ENCODE results near the gene KPNA5.

KPNA5 gene

GRCh38 chr6:116763906-116764628, 83.1 kb downstream of the KPNA5 start:
- no peak for DNase-seq (ENCODE audit: low read depth)
- no peak overlapping the region for H3K4me3 ChIP-seq (ENCODE audit: low read length)
- no peak for TF ChIP-seq CTCF (IDR thresholded peaks at IDR 0.05; ENCODE audit: insufficient read depth, low read depth, low read length, missing control alignments)

- peak overlapping the region; percentile 22 for H3K4me3 ChIP-seq (ENCODE audit: low read length)
- DNase-seq (ENCODE audit: low read depth): no peak
- TF ChIP-seq CTCF (IDR thresholded peaks at IDR 0.05; ENCODE audit: insufficient read depth, low read depth, low read length, missing control alignments): no peak
Measured at GRCh38 chr6:116764629-116764960, 83.6 kb downstream of the KPNA5 start.

- DNase-seq (ENCODE audit: low read depth): peak; percentile 11
- H3K4me3 ChIP-seq (ENCODE audit: low read length): peak within 1 kb of the TSS; percentile 22
- no peak for TF ChIP-seq CTCF (IDR thresholded peaks at IDR 0.05; ENCODE audit: insufficient read depth, low read depth, low read length, missing control alignments)
Measured at GRCh38 chr6:116764961-116765841, 84.2 kb downstream of the KPNA5 start, which contains the start of gene FAM162B. Gene FAM162B (minus strand): TSS chr6:116765719. CDS start chr6:116765576, 143 bp downstream.

DNA sequence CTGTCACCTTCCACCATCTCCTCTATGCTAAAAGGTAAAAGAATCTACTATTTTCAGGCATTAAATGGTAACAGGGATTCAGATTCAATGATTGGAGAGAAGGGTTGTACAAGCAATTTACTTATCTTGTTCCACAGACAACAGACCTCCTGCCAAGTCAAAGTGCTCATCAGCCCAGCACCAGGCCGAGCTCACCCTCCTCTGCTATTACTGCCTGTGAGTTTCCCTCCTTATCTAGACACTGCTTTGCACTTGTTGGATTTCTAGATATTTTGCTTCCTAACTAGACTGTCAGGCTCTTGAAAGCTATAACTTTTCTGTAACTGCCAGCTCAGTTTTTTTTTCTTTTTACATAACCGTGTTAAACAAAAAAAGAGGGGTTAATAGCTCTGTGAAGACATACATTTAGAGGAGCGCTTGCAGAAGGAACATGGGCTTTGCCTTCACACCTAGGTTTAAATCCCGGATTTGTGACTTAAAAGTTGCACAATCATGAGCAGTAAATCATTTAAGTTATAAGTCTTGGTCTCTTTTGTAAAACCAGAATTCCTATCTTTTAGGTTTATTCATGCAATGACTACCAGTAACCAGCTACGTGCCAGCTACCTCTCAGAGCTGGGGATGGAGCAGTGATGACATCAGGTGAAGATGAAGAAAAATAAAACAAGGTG, 85.6 kb downstream of the KPNA5 start:
- no peak for DNase-seq (ENCODE audit: low read depth)
- TF ChIP-seq CTCF (IDR thresholded peaks at IDR 0.05; ENCODE audit: insufficient read depth, low read depth, low read length, missing control alignments): no peak
- H3K4me3 ChIP-seq (ENCODE audit: low read length): no peak overlapping the region

DNA sequence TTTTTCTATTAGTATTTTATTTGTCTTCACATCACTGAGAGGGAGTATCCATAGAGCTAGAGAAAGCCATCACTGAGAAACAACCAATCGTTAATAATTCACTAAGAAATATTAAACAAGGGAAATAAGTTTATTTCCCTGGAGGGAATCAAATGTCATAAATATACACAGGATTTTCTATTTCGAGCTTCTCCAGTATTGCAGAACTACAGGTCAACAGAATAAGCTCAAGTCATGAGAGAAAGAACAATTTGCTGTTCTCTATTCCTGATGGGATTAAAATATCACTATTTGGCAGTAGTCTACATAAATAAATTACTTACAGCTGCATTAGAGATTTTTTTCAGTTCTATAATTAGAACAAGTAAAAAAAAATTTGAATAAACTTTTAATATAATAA, 86.7 kb downstream of the KPNA5 start:
- no peak overlapping the region for H3K4me3 ChIP-seq (ENCODE audit: low read length)
- no peak for DNase-seq (ENCODE audit: low read depth)
- no peak for TF ChIP-seq CTCF (IDR thresholded peaks at IDR 0.05; ENCODE audit: insufficient read depth, low read depth, low read length, missing control alignments)

DNA sequence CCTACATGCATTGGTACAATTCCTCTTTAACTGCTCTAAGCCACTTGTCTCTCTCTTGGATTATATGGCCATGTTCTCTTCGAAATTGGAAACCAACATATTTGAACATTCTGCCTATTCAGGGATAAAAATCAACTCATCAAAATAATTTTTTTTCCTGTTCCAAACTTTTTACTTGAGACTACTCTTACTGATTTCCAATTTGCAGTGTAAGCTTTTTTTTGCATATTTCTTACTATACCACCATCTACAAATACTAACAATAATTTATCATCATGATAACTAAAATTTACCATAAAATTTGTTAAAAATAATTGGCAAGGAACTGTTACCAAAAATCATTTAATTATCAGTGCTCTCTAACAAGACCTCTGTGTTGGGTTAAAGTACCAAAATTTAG, 91.4 kb downstream of the KPNA5 start:
- no peak for DNase-seq (ENCODE audit: low read depth)
- no peak for TF ChIP-seq CTCF (IDR thresholded peaks at IDR 0.05; ENCODE audit: insufficient read depth, low read depth, low read length, missing control alignments)
- no peak overlapping the region for H3K4me3 ChIP-seq (ENCODE audit: low read length)

Measured in epithelial cell of esophagus (primary cell).